Mesenchymal stem cell (in vitro differentiated cells and primary cell): Measurements from ENCODE around the gene IFIT3.
"Not testable (repeated sequence)": the region's sequence is repeated elsewhere in the genome, so short reads cannot be mapped to it uniquely, and the experiment has no call there.

Source experiments
- DNase-seq: peaks from one replicate; pipeline ENCODE4 v3.0.0-alpha.2; 2013
- H2AFZ ChIP-seq: one replicate; pipeline ENCODE4 v1.6.1; 2013; ENCODE audit warnings: low read depth, mild to moderate bottlenecking, control low read depth, inconsistent platforms, low read length, moderate library complexity
- H2AK5ac ChIP-seq: 2 replicates; pipeline ENCODE4 v1.6.1; 2013; ENCODE audit warnings: low read length, moderate library complexity, mild to moderate bottlenecking, inconsistent platforms; ENCODE audit not compliant: severe bottlenecking
- H2BK120ac ChIP-seq: one replicate; pipeline ENCODE4 v1.6.1; 2013; ENCODE audit warnings: low read depth, mild to moderate bottlenecking, inconsistent platforms, low read length, moderate library complexity
- H2BK12ac ChIP-seq, 2 experiments: one replicate each; pipeline ENCODE4 v1.6.1; 2013; ENCODE audit warnings: inconsistent platforms in 2 of 2, low read length in 2 of 2, mild to moderate bottlenecking in 2 of 2, moderate library complexity in 2 of 2, control low read depth in 1 of 2
- H2BK15ac ChIP-seq: one replicate; pipeline ENCODE4 v1.6.1; 2013; ENCODE audit warnings: mild to moderate bottlenecking, low read depth, inconsistent platforms; ENCODE audit not compliant: poor library complexity, severe bottlenecking
- H2BK5ac ChIP-seq: 2 replicates; pipeline ENCODE4 v1.6.1; 2013; ENCODE audit warnings: low read depth, mild to moderate bottlenecking, low read length, control low read depth, inconsistent platforms; ENCODE audit not compliant: poor library complexity, severe bottlenecking
- H3K14ac ChIP-seq, 2 experiments: one replicate each; pipeline ENCODE4 v1.6.1; 2013; ENCODE audit warnings: inconsistent platforms in 2 of 2, low read length in 2 of 2, control low read depth in 1 of 2, mild to moderate bottlenecking in 1 of 2, moderate library complexity in 1 of 2
- H3K18ac ChIP-seq, 2 experiments: one replicate each; pipeline ENCODE4 v1.6.1; 2013; ENCODE audit warnings: inconsistent platforms in 2 of 2, low read length in 2 of 2, control low read depth in 1 of 2, low read depth in 1 of 2, mild to moderate bottlenecking in 1 of 2
- H3K23ac ChIP-seq, 2 experiments: one replicate each; pipeline ENCODE4 v1.6.1; 2013; ENCODE audit warnings: inconsistent platforms in 2 of 2, low read length in 2 of 2, mild to moderate bottlenecking in 2 of 2, moderate library complexity in 2 of 2, control low read depth in 1 of 2
- H3K27ac ChIP-seq: 2 replicates; pipeline ENCODE4 v1.5.1; 2013; ENCODE audit warnings: mild to moderate bottlenecking, moderate library complexity, low read length, control low read depth, inconsistent platforms; ENCODE audit not compliant: poor library complexity, severe bottlenecking
- H3K27me3 ChIP-seq, 2 experiments: 2 replicates each; pipeline versions ENCODE4 v1.6.1 to v1.7.0; 2013; ENCODE audit warnings: low read length in 2 of 2, mild to moderate bottlenecking in 2 of 2, moderate library complexity in 2 of 2, control low read depth in 1 of 2, inconsistent platforms in 1 of 2; ENCODE audit not compliant: control insufficient read depth in 1 of 2, insufficient read depth in 1 of 2
- H3K36me3 ChIP-seq, 2 experiments: 2 replicates each; pipeline versions ENCODE4 v1.6.1 to v1.7.0; 2013; ENCODE audit warnings: low read length in 2 of 2, control low read depth in 1 of 2, inconsistent platforms in 1 of 2, low read depth in 1 of 2, mild to moderate bottlenecking in 1 of 2; ENCODE audit not compliant: insufficient read depth in 2 of 2, control insufficient read depth in 1 of 2
- H3K4ac ChIP-seq, 2 experiments: one replicate each; pipeline ENCODE4 v1.6.1; 2013; ENCODE audit warnings: inconsistent platforms in 2 of 2, low read length in 2 of 2, mild to moderate bottlenecking in 2 of 2, moderate library complexity in 2 of 2, control low read depth in 1 of 2, low read depth in 1 of 2
- H3K4me1 ChIP-seq: 2 replicates; pipeline ENCODE4 v1.6.1; 2013; ENCODE audit warnings: low read depth, low read length, control low read depth; ENCODE audit not compliant: control insufficient read depth, insufficient read depth
- H3K4me2 ChIP-seq: 2 replicates; pipeline ENCODE4 v1.6.1; 2013; ENCODE audit warnings: low read length, mild to moderate bottlenecking, inconsistent platforms; ENCODE audit not compliant: poor library complexity, severe bottlenecking
- H3K4me3 ChIP-seq, 2 experiments: 2 replicates each; pipeline versions ENCODE4 v1.5.1 to v1.7.0; 2013; ENCODE audit warnings: low read length in 2 of 2, mild to moderate bottlenecking in 2 of 2, control low read depth in 1 of 2, low read depth in 1 of 2; ENCODE audit not compliant: insufficient read depth in 1 of 2
- H3K79me1 ChIP-seq: replicated peaks from 2 replicates; pipeline ENCODE4 v1.6.1; 2013; ENCODE audit warnings: mild to moderate bottlenecking, control low read depth, low read length, inconsistent platforms; ENCODE audit not compliant: poor library complexity, severe bottlenecking
- H3K9ac ChIP-seq: 2 replicates; pipeline ENCODE4 v1.7.0; 2013; ENCODE audit warnings: mild to moderate bottlenecking, low read length, moderate library complexity
- H3K9me3 ChIP-seq: 2 replicates; pipeline ENCODE4 v1.7.0; 2013; ENCODE audit warnings: mild to moderate bottlenecking, low read length; ENCODE audit not compliant: control insufficient read depth
- H4K8ac ChIP-seq: one replicate; pipeline ENCODE4 v1.6.1; 2013; ENCODE audit warnings: inconsistent platforms, mild to moderate bottlenecking, low read length, moderate library complexity
- H4K91ac ChIP-seq: one replicate; pipeline ENCODE4 v1.6.1; 2013; ENCODE audit warnings: mild to moderate bottlenecking, low read length, inconsistent platforms
- WGBS: methylation state at CpG from one replicate; pipeline ENCODE4 v1.1.7; 2013; ENCODE audit warnings: mixed read lengths; 5-methylcytosine and 5-hydroxymethylcytosine counted together

IFIT3 gene

GRCh38 chr10:89347701-89348457, 20.1 kb downstream of the IFIT3 start:
- no peak overlapping the region for H3K9ac ChIP-seq
- DNase-seq: peak; percentile 49
- H3K27ac ChIP-seq: no peak overlapping the region
- peaks cover 9% of the 10 kb centered on the region for H3K4me1 ChIP-seq
- H3K9me3 ChIP-seq: no peaks in the 10 kb centered on the region
- H3K27me3 ChIP-seq: no peaks in the 10 kb centered on the region
- H3K14ac ChIP-seq: peak overlapping the region in 1 of 2 experiments; percentile 78
- no peak overlapping the region for H3K4me3 ChIP-seq
- 56% methylated on average over 6 of the region's 7 CpGs for WGBS
- H3K4me2 ChIP-seq: no peak overlapping the region
- H4K8ac ChIP-seq: peak overlapping the region; percentile 93
- peak overlapping the region; percentile 95 for H4K91ac ChIP-seq
- H2BK120ac ChIP-seq: no peak overlapping the region
- no peak overlapping the region for H3K23ac ChIP-seq
- H3K36me3 ChIP-seq: no peaks in the 10 kb centered on the region
- peak overlapping the region; percentile 35 to 47 for H3K4ac ChIP-seq
- no peak overlapping the region for H2AFZ ChIP-seq
- no peak overlapping the region for H2BK5ac ChIP-seq
- peak overlapping the region; percentile 89 to 95 for H2BK12ac ChIP-seq
- H3K79me1 ChIP-seq: no peaks in the 10 kb centered on the region
- H2BK15ac ChIP-seq: no peak overlapping the region
- peak overlapping the region; percentile 81 to 96 for H3K18ac ChIP-seq
- H2AK5ac ChIP-seq: no peak overlapping the region

- Histone ChIP-seq H3K4me3 (no peak overlapping the region), H3K14ac (no peak overlapping the region), H3K4me1 (peaks cover 13% of the 10 kb centered on the region), H2AK5ac (no peak overlapping the region), H3K27me3 (no peaks in the 10 kb centered on the region), H3K79me1 (no peaks in the 10 kb centered on the region), H3K9ac (no peak overlapping the region), H3K4ac (no peak overlapping the region), H3K23ac (no peak overlapping the region), H4K91ac (no peak overlapping the region), H3K36me3 (no peaks in the 10 kb centered on the region), H3K18ac (no peak overlapping the region), H2BK5ac (no peak overlapping the region), H4K8ac (no peak overlapping the region), H3K27ac (no peak overlapping the region), H2BK12ac (no peak overlapping the region), H2BK120ac (no peak overlapping the region), H2AFZ (no peak overlapping the region), H2BK15ac (peak overlapping the region; percentile 90), H3K4me2 (no peak overlapping the region), H3K9me3 (no peaks in the 10 kb centered on the region)
- 77% methylated on average over 5 of the region's 5 CpGs for WGBS
- no peak for DNase-seq
These were observed 20.7 kb downstream of the IFIT3 start for GRCh38 chr10:89348481-89348880.

GRCh38 chr10:89348975-89349374, 21.2 kb downstream of the IFIT3 start:
- H3K23ac ChIP-seq: no peak overlapping the region
- H2BK120ac ChIP-seq: no peak overlapping the region
- H3K14ac ChIP-seq: no peak overlapping the region
- DNase-seq: no peak
- no peaks in the 10 kb centered on the region for H3K27me3 ChIP-seq
- no peak overlapping the region for H3K4me3 ChIP-seq
- WGBS: 92% methylated on average over 2 of the region's 2 CpGs
- H4K91ac ChIP-seq: no peak overlapping the region
- H2BK5ac ChIP-seq: no peak overlapping the region
- no peaks in the 10 kb centered on the region for H3K36me3 ChIP-seq
- H3K4ac ChIP-seq: no peak overlapping the region
- no peak overlapping the region for H4K8ac ChIP-seq
- H3K27ac ChIP-seq: no peak overlapping the region
- no peak overlapping the region for H2BK12ac ChIP-seq
- no peak overlapping the region for H2AK5ac ChIP-seq
- H2BK15ac ChIP-seq: no peak overlapping the region
- H3K4me1 ChIP-seq: peaks cover 13% of the 10 kb centered on the region
- no peak overlapping the region for H3K4me2 ChIP-seq
- no peaks in the 10 kb centered on the region for H3K79me1 ChIP-seq
- H3K9ac ChIP-seq: no peak overlapping the region
- no peaks in the 10 kb centered on the region for H3K9me3 ChIP-seq
- peak overlapping the region in 1 of 2 experiments; percentile 16 for H3K18ac ChIP-seq
- H2AFZ ChIP-seq: no peak overlapping the region

- H2AK5ac ChIP-seq, H3K23ac ChIP-seq, H3K14ac ChIP-seq, H3K4me2 ChIP-seq, H2AFZ ChIP-seq, H3K9me3 ChIP-seq, H3K79me1 ChIP-seq, H3K4me3 ChIP-seq, H3K4ac ChIP-seq, H3K27me3 ChIP-seq, H3K36me3 ChIP-seq, H2BK120ac ChIP-seq, H3K18ac ChIP-seq: not testable (repeated sequence)
- peak overlapping the region; percentile 98 for H3K27ac ChIP-seq
- H4K8ac ChIP-seq: peak overlapping the region; percentile 55
- peak overlapping the region; percentile 50 for H4K91ac ChIP-seq
- H3K9ac ChIP-seq: peak overlapping the region; percentile 89
- DNase-seq: peak; percentile 26
- peak overlapping the region; percentile 39 for H2BK5ac ChIP-seq
- H2BK12ac ChIP-seq: peak overlapping the region in 1 of 2 experiments; percentile 13
- peaks cover 13% of the 10 kb centered on the region for H3K4me1 ChIP-seq
- 69% methylated on average over 6 of the region's 7 CpGs for WGBS
- peak overlapping the region; percentile 86 for H2BK15ac ChIP-seq
These were observed 23.0 kb downstream of the IFIT3 start for GRCh38 chr10:89350631-89351315.
